ENCODE measurements around the gene STK32C. TPM values are rescaled to one million over a fixed set of nuclear protein-coding genes. Genes with fewer than 3 reads are reported as not detected.

Gene STK32C
- total RNA-seq, 1 experiment from 2014 or later, result 13.5 TPM

DNA sequence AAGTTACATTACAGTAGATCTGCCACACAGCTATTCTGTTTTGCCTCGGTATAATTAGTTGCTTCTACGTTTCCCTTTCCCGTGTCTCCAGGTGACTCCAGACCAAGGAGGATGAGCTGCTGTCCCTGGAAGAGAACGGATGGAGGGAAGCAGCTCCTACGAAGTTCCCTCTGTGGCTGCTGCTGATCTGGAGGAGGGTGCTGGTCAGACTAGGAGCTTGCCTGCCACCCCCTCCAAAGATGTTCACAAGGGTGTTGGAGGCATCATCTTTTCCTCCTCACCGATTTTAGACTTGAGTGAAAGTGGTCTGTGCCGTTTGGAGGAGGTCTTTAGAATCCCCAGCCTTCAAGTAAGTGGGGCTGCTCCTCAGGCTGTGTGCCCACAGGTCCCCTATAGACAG lies 25.6 kb upstream of the STK32C start:
- H3K4me3 Mint-ChIP-seq (ENCODE audit: low read depth, unreplicated experiment), result peak overlapping the region; percentile 79
- no peak for DNase-seq
- intact Hi-C loops (cut with micrococcal nuclease; ENCODE audit: unreplicated experiment), result no loop called here
- CTCF ChIA-PET, result no interaction called here
- no peak overlapping the region for H3K27ac Mint-ChIP-seq (ENCODE audit: unreplicated experiment)
- no peaks in the 10 kb centered on the region for H3K27me3 Mint-ChIP-seq (ENCODE audit: unreplicated experiment)
- H3K4me1 Mint-ChIP-seq (ENCODE audit: low read depth, unreplicated experiment), result peaks cover 10% of the 10 kb centered on the region
- peaks cover 40% of the 10 kb centered on the region for H3K36me3 Mint-ChIP-seq (ENCODE audit: insufficient read depth, unreplicated experiment)
- no peaks in the 10 kb centered on the region for H3K9me3 Mint-ChIP-seq (ENCODE audit: low read depth, unreplicated experiment)
- TF ChIP-seq, protein P1, sequence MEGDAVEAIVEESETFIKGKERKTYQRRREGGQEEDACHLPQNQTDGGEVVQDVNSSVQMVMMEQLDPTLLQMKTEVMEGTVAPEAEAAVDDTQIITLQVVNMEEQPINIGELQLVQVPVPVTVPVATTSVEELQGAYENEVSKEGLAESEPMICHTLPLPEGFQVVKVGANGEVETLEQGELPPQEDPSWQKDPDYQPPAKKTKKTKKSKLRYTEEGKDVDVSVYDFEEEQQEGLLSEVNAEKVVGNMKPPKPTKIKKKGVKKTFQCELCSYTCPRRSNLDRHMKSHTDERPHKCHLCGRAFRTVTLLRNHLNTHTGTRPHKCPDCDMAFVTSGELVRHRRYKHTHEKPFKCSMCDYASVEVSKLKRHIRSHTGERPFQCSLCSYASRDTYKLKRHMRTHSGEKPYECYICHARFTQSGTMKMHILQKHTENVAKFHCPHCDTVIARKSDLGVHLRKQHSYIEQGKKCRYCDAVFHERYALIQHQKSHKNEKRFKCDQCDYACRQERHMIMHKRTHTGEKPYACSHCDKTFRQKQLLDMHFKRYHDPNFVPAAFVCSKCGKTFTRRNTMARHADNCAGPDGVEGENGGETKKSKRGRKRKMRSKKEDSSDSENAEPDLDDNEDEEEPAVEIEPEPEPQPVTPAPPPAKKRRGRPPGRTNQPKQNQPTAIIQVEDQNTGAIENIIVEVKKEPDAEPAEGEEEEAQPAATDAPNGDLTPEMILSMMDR (IDR thresholded peaks at IDR 0.05; ENCODE audit: unreplicated experiment), result no peak
- BruUV-seq (replicated peaks), result no TSS peak

DNA sequence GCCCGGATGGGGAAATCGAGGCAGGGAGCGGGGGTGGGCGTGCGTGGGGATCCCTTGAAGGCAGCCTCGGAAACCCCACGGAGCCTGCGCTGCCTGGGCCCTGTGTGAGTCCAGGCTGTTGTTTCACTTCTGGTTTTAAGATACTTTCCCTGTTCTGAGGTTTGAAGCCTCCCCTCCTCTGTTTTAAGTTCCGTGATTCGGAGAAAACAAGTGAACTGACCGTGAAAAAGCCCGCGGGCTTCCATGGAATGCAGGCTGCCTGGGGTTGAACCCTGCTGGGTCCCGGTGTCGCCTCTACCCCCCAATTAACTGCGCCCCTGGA lies 24.6 kb upstream of the STK32C start:
- DNase-seq, result no peak
- Mint-ChIP-seq H3K4me3 (ENCODE audit: low read depth, unreplicated experiment) (peak overlapping the region; percentile 79), H3K36me3 (ENCODE audit: insufficient read depth, unreplicated experiment) (peaks cover 40% of the 10 kb centered on the region), H3K4me1 (ENCODE audit: low read depth, unreplicated experiment) (peaks cover 19% of the 10 kb centered on the region), H3K9me3 (ENCODE audit: low read depth, unreplicated experiment) (no peaks in the 10 kb centered on the region), H3K27me3 (ENCODE audit: unreplicated experiment) (no peaks in the 10 kb centered on the region), H3K27ac (ENCODE audit: unreplicated experiment) (peak overlapping the region; percentile 47)
- TF ChIP-seq, protein P1 (IDR thresholded peaks at IDR 0.05; ENCODE audit: unreplicated experiment), result no peak
- no TSS peak for BruUV-seq (replicated peaks)
- intact Hi-C loops (cut with micrococcal nuclease; ENCODE audit: unreplicated experiment), result no loop called here
- CTCF ChIA-PET, result interaction anchor here (0.6 kb wide), 1 partner anchor 112 kb away, joined by 4 read pairs; no protein-coding TSS in a partner anchor

DNA sequence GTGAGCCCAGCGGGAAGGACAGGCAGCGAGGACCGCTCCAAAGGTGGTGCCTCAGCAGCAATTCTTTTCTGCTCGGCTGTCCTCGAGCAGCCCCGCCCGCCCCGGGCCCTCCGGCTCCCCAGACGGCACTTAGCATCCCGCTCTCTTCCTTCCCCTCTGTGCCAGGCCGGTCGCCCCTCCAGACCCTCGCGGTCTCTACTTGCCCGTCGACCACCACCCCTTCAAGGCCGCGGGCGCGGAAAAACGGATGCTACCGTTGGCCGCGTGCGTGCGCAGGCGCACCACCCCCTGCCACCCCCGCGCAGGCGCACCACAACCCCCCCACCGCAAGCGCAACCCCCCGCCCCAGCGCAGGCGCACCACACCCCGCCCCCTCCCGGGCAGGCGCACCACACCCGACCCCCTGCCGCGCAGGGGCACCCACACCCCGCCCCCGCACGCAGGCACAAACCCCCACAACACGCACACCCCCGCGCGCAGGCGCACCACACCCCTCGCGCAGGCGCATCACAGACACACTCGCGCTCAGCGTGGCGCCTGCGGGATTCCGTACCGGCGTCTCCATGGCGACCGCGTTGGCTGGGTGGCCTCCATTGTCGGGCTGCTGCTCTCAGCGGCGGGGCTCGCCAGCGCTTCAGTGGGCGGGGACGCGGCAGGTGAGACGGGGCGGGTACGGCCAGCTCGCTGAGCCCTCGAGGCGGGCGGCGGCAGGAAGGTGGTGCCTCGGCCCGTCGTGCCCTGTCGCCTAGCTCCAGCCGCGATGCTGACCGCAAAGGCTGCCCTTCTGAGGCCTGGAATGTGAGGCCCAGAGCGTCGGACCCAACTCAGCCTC lies 24.1 kb upstream of the STK32C start, which contains the start of gene LRRC27:
TSS of gene LRRC27 (plus strand) at position 593 of the 832 bp plus-strand sequence. CDS start 1,332 bp downstream, outside the sequence.
- no TSS peak for BruUV-seq (replicated peaks)
- Mint-ChIP-seq H3K27me3 (ENCODE audit: unreplicated experiment) (no peaks in the 10 kb centered on the region), H3K36me3 (ENCODE audit: insufficient read depth, unreplicated experiment) (peaks cover 40% of the 10 kb centered on the region), H3K4me1 (ENCODE audit: low read depth, unreplicated experiment) (peaks cover 24% of the 10 kb centered on the region), H3K27ac (ENCODE audit: unreplicated experiment) (peak within 1 kb of the TSS; percentile 90), H3K4me3 (ENCODE audit: low read depth, unreplicated experiment) (peak within 1 kb of the TSS; percentile 79), H3K9me3 (ENCODE audit: low read depth, unreplicated experiment) (no peaks in the 10 kb centered on the region)
- intact Hi-C loops (cut with micrococcal nuclease; ENCODE audit: unreplicated experiment), result no loop called here
- CTCF ChIA-PET, result interaction anchor here (0.6 kb wide), 2 partner anchors 113 to 221 kb away, joined by 3 to 4 read pairs; no protein-coding TSS in a partner anchor
- TF ChIP-seq, protein P1 (IDR thresholded peaks at IDR 0.05; ENCODE audit: unreplicated experiment), result no peak
- peak; percentile 97 for DNase-seq

DNA sequence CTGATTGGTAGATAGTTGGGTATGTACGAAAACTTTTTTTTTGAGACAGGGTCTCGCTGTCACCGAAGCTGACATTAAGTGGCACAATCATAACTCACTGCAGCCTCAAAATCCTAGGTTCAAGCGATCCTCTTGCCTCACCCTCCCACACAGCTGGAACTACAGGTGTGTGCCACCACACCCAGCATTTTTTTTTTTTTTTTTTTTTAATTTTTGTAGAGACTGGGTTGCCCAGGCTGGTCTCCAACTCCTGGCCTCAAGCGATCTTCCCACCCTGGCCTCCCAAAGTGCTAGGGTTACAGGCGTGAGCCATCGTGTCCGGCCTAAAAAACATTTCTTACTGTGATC lies 22.7 kb upstream of the STK32C start:
- peak overlapping the region; percentile 90 for H3K27ac Mint-ChIP-seq (ENCODE audit: unreplicated experiment)
- peaks cover 37% of the 10 kb centered on the region for H3K4me1 Mint-ChIP-seq (ENCODE audit: low read depth, unreplicated experiment)
- peak overlapping the region; percentile 79 for H3K4me3 Mint-ChIP-seq (ENCODE audit: low read depth, unreplicated experiment)
- CTCF ChIA-PET, result interaction anchor here (0.7 to 1.5 kb wide), 2 partner anchors 18 to 23 kb away, joined by 5 read pairs; partner anchors contain the start of gene STK32C
- no TSS peak for BruUV-seq (replicated peaks)
- no peak for DNase-seq
- TF ChIP-seq, protein P1 (IDR thresholded peaks at IDR 0.05; ENCODE audit: unreplicated experiment), result no peak
- intact Hi-C loops (cut with micrococcal nuclease; ENCODE audit: unreplicated experiment), result no loop called here
- H3K36me3 Mint-ChIP-seq (ENCODE audit: insufficient read depth, unreplicated experiment), result peaks cover 54% of the 10 kb centered on the region
- H3K27me3 Mint-ChIP-seq (ENCODE audit: unreplicated experiment), result no peaks in the 10 kb centered on the region
- no peaks in the 10 kb centered on the region for H3K9me3 Mint-ChIP-seq (ENCODE audit: low read depth, unreplicated experiment)
